ENCODE data around the gene GALNTL6. TPM values are rescaled to one million over a fixed set of nuclear protein-coding genes. Genes with fewer than 3 reads are reported as not detected.

GALNTL6 gene
- total and polyA plus RNA-seq, 2 donors (not counting 1 experiment from before 2014, with no cell fraction given) = 0.99 to 1.1 TPM

DNA sequence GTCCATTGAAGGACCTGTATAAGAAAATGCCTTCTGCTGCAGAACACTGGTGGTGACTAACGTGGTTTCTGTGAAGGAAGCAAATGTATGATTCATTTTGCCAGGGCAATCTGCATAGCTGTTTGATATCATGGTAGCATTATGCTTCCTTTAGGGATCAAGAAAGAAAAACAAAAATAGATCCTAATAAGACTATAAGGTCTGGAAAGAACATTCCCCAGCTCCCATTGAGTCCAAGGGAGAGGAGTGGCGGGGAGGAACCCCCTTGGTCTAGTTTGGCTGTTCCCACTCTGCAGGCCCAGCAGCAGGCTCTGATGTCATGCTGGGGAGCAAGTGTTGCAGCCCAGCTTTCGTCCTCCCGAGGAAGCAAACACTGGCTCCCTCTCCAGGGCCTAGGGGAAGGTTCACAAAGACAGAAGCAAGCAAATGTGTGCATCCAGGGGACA, 1200.9 kb downstream of the GALNTL6 start:
- intact Hi-C loops (cut with micrococcal nuclease) = loop anchor here (5.0 kb wide), 1 partner anchor 303 kb away; no protein-coding TSS in a partner anchor
- no peak overlapping the region for H3K9ac ChIP-seq (ENCODE audit: low read length)
- WGBS (ENCODE audit: insufficient coverage) = 50% methylated on average over 1 of the region's 4 CpGs
- ChIA-PET CTCF (interaction anchor here (0.6 to 4.9 kb wide), 54 partner anchors 9 to 1109 kb away, joined by 3 to 181 read pairs (median 4); no protein-coding TSS in a partner anchor), POLR2A (no interaction called here)
- H3K4me3 ChIP-seq (ENCODE audit: control extremely low read depth in 1 of 5, extremely low read depth in 1 of 5, insufficient read depth in 1 of 5, low read depth in 2 of 5, low read length in 4 of 5) = no peak overlapping the region
- peaks cover 15% of the 10 kb centered on the region for H3K27me3 Mint-ChIP-seq
- H4K20me1 ChIP-seq (ENCODE audit: control insufficient read depth, insufficient read depth, low read length, poor library complexity, severe bottlenecking) = no peaks in the 10 kb centered on the region
- ATAC-seq (ENCODE audit: low read depth) = no peak
- H3K9me3 Mint-ChIP-seq (ENCODE audit: insufficient read depth) = no peaks in the 10 kb centered on the region
- no peak overlapping the region for H2AFZ ChIP-seq (ENCODE audit: insufficient read depth, low read depth, low read length, poor library complexity, severe bottlenecking)
- no peaks in the 10 kb centered on the region for H3K9me3 ChIP-seq (ENCODE audit: control extremely low read depth in 1 of 3, control insufficient read depth in 2 of 3, insufficient read depth in 1 of 3, low read length in 2 of 3)
- peaks cover 0 to 2% (median 0%) of the 10 kb centered on the region in 4 experiments for H3K27me3 ChIP-seq (replicated peaks in 1 of 4; ENCODE audit: control extremely low read depth in 1 of 4, control insufficient read depth in 3 of 4, insufficient read depth in 4 of 4, low read length in 3 of 4)
- H3K27ac ChIP-seq (ENCODE audit: low read length in 2 of 2) = no peak overlapping the region
- TF ChIP-seq EZH2 (IDR thresholded peaks at IDR 0.05; ENCODE audit: borderline replicate concordance, insufficient read depth, low read depth, low read length, poor library complexity, severe bottlenecking) = no peak
- TF ChIP-seq, protein P1, sequence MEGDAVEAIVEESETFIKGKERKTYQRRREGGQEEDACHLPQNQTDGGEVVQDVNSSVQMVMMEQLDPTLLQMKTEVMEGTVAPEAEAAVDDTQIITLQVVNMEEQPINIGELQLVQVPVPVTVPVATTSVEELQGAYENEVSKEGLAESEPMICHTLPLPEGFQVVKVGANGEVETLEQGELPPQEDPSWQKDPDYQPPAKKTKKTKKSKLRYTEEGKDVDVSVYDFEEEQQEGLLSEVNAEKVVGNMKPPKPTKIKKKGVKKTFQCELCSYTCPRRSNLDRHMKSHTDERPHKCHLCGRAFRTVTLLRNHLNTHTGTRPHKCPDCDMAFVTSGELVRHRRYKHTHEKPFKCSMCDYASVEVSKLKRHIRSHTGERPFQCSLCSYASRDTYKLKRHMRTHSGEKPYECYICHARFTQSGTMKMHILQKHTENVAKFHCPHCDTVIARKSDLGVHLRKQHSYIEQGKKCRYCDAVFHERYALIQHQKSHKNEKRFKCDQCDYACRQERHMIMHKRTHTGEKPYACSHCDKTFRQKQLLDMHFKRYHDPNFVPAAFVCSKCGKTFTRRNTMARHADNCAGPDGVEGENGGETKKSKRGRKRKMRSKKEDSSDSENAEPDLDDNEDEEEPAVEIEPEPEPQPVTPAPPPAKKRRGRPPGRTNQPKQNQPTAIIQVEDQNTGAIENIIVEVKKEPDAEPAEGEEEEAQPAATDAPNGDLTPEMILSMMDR (IDR thresholded peaks at IDR 0.05) = no peak
- no peak overlapping the region for H3K4me2 ChIP-seq (replicated peaks; ENCODE audit: low read depth, low read length, poor library complexity, severe bottlenecking)
- H3K4me3 Mint-ChIP-seq = no peak overlapping the region
- H3K27ac Mint-ChIP-seq = no peak overlapping the region
- no peak for DNase-seq
- no peaks in the 10 kb centered on the region for H3K4me1 ChIP-seq (ENCODE audit: control insufficient read depth in 2 of 2, insufficient read depth in 2 of 2, low read length in 2 of 2)
- H3K79me2 ChIP-seq (ENCODE audit: control insufficient read depth, insufficient read depth, low read length) = no peaks in the 10 kb centered on the region
- H3K36me3 ChIP-seq (replicated peaks in 1 of 2; ENCODE audit: control extremely low read depth in 1 of 2, control insufficient read depth in 1 of 2, extremely low read depth in 1 of 2, insufficient read depth in 2 of 2, low read length in 1 of 2) = no peaks in the 10 kb centered on the region
- no peaks in the 10 kb centered on the region for H3K4me1 Mint-ChIP-seq

DNA sequence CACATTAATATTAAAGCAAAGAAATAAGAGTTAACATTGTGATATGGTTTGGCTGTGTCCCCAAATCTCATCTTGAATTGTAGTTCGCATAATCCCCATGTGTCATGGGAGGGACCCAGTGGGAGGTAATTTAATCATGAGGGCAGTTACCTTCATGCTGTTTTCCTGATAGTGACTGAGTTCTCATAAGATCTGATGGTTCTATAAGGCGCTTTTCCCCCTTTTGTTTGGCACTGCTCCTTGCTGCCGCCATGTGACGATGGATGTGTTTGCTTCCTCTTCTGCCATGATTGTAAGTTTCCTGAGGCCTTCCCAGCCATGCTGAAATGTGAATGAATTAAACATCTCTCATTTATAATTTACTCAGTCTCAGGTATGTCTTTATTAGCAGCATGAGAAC, 1201.6 kb downstream of the GALNTL6 start:
- no peak overlapping the region for H3K9ac ChIP-seq (ENCODE audit: low read length)
- no peaks in the 10 kb centered on the region for H3K79me2 ChIP-seq (ENCODE audit: control insufficient read depth, insufficient read depth, low read length)
- WGBS (ENCODE audit: insufficient coverage) = 86% methylated on average over 1 of the region's 4 CpGs
- TF ChIP-seq, protein P1 (IDR thresholded peaks at IDR 0.05) = no peak
- intact Hi-C loops (cut with micrococcal nuclease) = loop anchor here (5.0 kb wide), 1 partner anchor 302 kb away; no protein-coding TSS in a partner anchor
- no peak for ATAC-seq (ENCODE audit: low read depth)
- no peak overlapping the region for H3K4me3 ChIP-seq (ENCODE audit: control extremely low read depth in 1 of 5, extremely low read depth in 1 of 5, insufficient read depth in 1 of 5, low read depth in 2 of 5, low read length in 4 of 5)
- no peak overlapping the region for H3K4me3 Mint-ChIP-seq
- H3K9me3 ChIP-seq (ENCODE audit: control extremely low read depth in 1 of 3, control insufficient read depth in 2 of 3, insufficient read depth in 1 of 3, low read length in 2 of 3) = no peaks in the 10 kb centered on the region
- no peak overlapping the region for H3K27ac ChIP-seq (ENCODE audit: low read length in 2 of 2)
- H3K4me2 ChIP-seq (replicated peaks; ENCODE audit: low read depth, low read length, poor library complexity, severe bottlenecking) = no peak overlapping the region
- H3K27ac Mint-ChIP-seq = no peak overlapping the region
- ChIA-PET POLR2A (no interaction called here), CTCF (interaction anchor here (4.4 to 4.9 kb wide), 3 partner anchors 242 to 286 kb away, joined by 56 to 181 read pairs (median 115); no protein-coding TSS in a partner anchor)
- H3K4me1 ChIP-seq (ENCODE audit: control insufficient read depth in 2 of 2, insufficient read depth in 2 of 2, low read length in 2 of 2) = no peaks in the 10 kb centered on the region
- no peaks in the 10 kb centered on the region for H4K20me1 ChIP-seq (ENCODE audit: control insufficient read depth, insufficient read depth, low read length, poor library complexity, severe bottlenecking)
- peaks cover 16% of the 10 kb centered on the region for H3K27me3 Mint-ChIP-seq
- no peak for DNase-seq
- H2AFZ ChIP-seq (ENCODE audit: insufficient read depth, low read depth, low read length, poor library complexity, severe bottlenecking) = no peak overlapping the region
- no peaks in the 10 kb centered on the region for H3K4me1 Mint-ChIP-seq
- H3K9me3 Mint-ChIP-seq (ENCODE audit: insufficient read depth) = no peaks in the 10 kb centered on the region
- H3K36me3 ChIP-seq (replicated peaks in 1 of 2; ENCODE audit: control extremely low read depth in 1 of 2, control insufficient read depth in 1 of 2, extremely low read depth in 1 of 2, insufficient read depth in 2 of 2, low read length in 1 of 2) = no peaks in the 10 kb centered on the region
- peaks cover 0 to 2% (median 0%) of the 10 kb centered on the region in 4 experiments for H3K27me3 ChIP-seq (replicated peaks in 1 of 4; ENCODE audit: control extremely low read depth in 1 of 4, control insufficient read depth in 3 of 4, insufficient read depth in 4 of 4, low read length in 3 of 4)
